KMS-11 (cell line): ENCODE results near the gene GLI3.
A peak's percentile ranks its signal among the peaks of the same experiment; 100 is the strongest.

ENCODE experiments used
- H2AFZ ChIP-seq: fragments of 200-600 bp; sonication (generic); 2 replicates; pipeline ENCODE4 v1.6.1; 2016; ENCODE audit warnings: antibody characterized with exemption, mixed run types, low read depth
- H3K27ac ChIP-seq: fragments of 200-600 bp; sonication (generic); 2 replicates; pipeline ENCODE4 v1.6.1; 2016; ENCODE audit warnings: mild to moderate bottlenecking, mixed run types
- H3K27me3 ChIP-seq: fragments of 200-600 bp; sonication (generic); 2 replicates; pipeline ENCODE4 v1.6.1; 2017; ENCODE audit warnings: mild to moderate bottlenecking, low read depth, mixed run types, moderate library complexity; ENCODE audit not compliant: insufficient read depth
- H3K36me3 ChIP-seq: fragments of 200-600 bp; sonication (generic); 2 replicates; pipeline ENCODE4 v1.6.1; 2017; ENCODE audit warnings: mild to moderate bottlenecking, mixed run types; ENCODE audit not compliant: insufficient read depth
- H3K4me1 ChIP-seq: fragments of 200-600 bp; sonication (generic); 2 replicates; pipeline ENCODE4 v1.6.1; 2016; ENCODE audit warnings: mild to moderate bottlenecking, low read depth, mixed run types; ENCODE audit not compliant: poor library complexity, severe bottlenecking
- H3K4me2 ChIP-seq: fragments of 200-600 bp; sonication (generic); 2 replicates; pipeline ENCODE4 v1.7.0; 2016; ENCODE audit warnings: mild to moderate bottlenecking, mixed run types
- H3K4me3 ChIP-seq: fragments of 200-600 bp; sonication (generic); IDR thresholded peaks from 2 replicates; pipeline ENCODE4 v1.6.1; 2017; ENCODE audit warnings: low read depth, low read length, mixed read lengths; ENCODE audit not compliant: insufficient read depth
- H3K79me2 ChIP-seq: fragments of 200-600 bp; sonication (generic); 2 replicates; pipeline ENCODE4 v1.6.1; 2016; ENCODE audit warnings: low read depth, mixed run types; ENCODE audit not compliant: insufficient read depth
- H3K9ac ChIP-seq: fragments of 200-600 bp; sonication (generic); 2 replicates; pipeline ENCODE4 v1.6.1; 2016; ENCODE audit warnings: mild to moderate bottlenecking, mixed run types
- H4K20me1 ChIP-seq: fragments of 200-600 bp; sonication (generic); 2 replicates; pipeline ENCODE4 v1.6.1; 2016; ENCODE audit warnings: mild to moderate bottlenecking, mixed run types; ENCODE audit not compliant: insufficient read depth
- TF ChIP-seq, protein P1 (sequence below): fragments of 200-600 bp; sonication (generic); conservative IDR thresholded peaks from 2 replicates; pipeline ENCODE4 v1.6.1; 2017; ENCODE audit warnings: low read depth, mild to moderate bottlenecking, antibody characterized with exemption, low read length, moderate library complexity, mixed read lengths

The GLI3 gene

DNA sequence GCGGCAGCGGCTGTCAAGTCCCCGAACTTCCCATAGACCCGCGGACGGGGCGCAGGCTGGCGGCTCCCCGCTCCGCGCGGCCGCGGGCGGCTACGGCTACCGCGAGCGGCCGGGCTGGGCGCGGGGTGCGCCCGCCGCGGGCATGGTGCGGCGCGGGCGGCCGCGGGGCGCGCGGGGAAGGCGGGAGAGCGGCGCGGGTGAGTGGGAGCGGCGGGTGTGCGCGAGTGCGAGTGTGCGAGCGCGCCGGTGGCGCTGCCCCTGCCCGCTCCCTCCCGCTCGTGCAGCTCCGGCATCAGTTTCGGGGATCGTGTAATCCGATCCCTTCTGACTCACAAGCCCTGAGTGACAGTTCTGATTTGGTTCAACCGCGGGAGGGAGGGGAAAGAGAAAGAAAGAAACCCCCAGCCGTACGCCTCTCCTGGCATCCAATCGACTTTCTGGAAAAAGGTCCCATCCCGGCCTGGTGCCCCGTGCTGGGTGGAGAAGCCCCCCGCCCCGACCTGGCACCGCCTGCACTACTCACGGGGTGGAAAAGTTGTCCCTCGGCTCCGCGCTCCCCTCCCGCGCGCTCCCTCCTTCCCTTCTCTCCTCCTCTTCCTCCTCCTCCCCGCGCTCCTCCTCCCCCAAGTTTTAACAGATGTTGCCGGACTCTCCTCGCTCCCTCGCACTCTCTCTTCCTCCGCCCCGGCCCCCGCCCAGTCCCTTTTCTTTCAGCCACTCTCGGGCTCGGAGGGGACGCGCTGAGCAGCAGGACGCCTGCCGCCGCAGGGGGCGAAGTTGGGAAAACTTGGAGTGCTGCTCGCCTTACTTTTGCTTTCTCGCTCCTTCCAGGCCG is at the start of gene GLI3:
Gene GLI3, minus strand, starts transcription at position 234 of the 835 bp plus-strand sequence. CDS start 13,956 bp downstream, outside the sequence.
- Histone ChIP-seq H2AFZ (peak within 1 kb of the TSS; percentile 96), H3K4me2 (peak within 1 kb of the TSS; percentile 89), H3K4me3 (no peak within 1 kb of the TSS), H3K36me3 (no peaks in the 10 kb centered on the region), H3K79me2 (no peaks in the 10 kb centered on the region), H4K20me1 (no peaks in the 10 kb centered on the region), H3K9ac (peak within 1 kb of the TSS; percentile 65; the same call in 1 of the 2 replicates), H3K27ac (peak within 1 kb of the TSS; percentile 49), H3K4me1 (peaks cover 6% of the 10 kb centered on the region), H3K27me3 (peaks cover 5% of the 10 kb centered on the region)
- TF ChIP-seq, protein P1, sequence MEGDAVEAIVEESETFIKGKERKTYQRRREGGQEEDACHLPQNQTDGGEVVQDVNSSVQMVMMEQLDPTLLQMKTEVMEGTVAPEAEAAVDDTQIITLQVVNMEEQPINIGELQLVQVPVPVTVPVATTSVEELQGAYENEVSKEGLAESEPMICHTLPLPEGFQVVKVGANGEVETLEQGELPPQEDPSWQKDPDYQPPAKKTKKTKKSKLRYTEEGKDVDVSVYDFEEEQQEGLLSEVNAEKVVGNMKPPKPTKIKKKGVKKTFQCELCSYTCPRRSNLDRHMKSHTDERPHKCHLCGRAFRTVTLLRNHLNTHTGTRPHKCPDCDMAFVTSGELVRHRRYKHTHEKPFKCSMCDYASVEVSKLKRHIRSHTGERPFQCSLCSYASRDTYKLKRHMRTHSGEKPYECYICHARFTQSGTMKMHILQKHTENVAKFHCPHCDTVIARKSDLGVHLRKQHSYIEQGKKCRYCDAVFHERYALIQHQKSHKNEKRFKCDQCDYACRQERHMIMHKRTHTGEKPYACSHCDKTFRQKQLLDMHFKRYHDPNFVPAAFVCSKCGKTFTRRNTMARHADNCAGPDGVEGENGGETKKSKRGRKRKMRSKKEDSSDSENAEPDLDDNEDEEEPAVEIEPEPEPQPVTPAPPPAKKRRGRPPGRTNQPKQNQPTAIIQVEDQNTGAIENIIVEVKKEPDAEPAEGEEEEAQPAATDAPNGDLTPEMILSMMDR, result no peak

- H4K20me1 ChIP-seq, result no peaks in the 10 kb centered on the region
- no peaks in the 10 kb centered on the region for H3K27me3 ChIP-seq
- TF ChIP-seq, protein P1, result no peak
- no peaks in the 10 kb centered on the region for H3K36me3 ChIP-seq
- H3K9ac ChIP-seq, result no peak overlapping the region
- no peak overlapping the region for H2AFZ ChIP-seq
- H3K4me2 ChIP-seq, result no peak overlapping the region
- no peaks in the 10 kb centered on the region for H3K4me1 ChIP-seq
- no peak overlapping the region for H3K4me3 ChIP-seq
- H3K79me2 ChIP-seq, result no peaks in the 10 kb centered on the region
- H3K27ac ChIP-seq, result no peak overlapping the region
Measured at GRCh38 chr7:42285383-42285824, 48.4 kb upstream of the GLI3 start.

GRCh38 chr7:42283553-42283952 is 46.5 kb upstream of the GLI3 start:
- H3K36me3 ChIP-seq, result no peaks in the 10 kb centered on the region
- no peaks in the 10 kb centered on the region for H3K4me1 ChIP-seq
- no peak overlapping the region for H3K9ac ChIP-seq
- no peaks in the 10 kb centered on the region for H3K79me2 ChIP-seq
- no peak overlapping the region for H2AFZ ChIP-seq
- no peaks in the 10 kb centered on the region for H4K20me1 ChIP-seq
- H3K4me2 ChIP-seq, result no peak overlapping the region
- H3K27ac ChIP-seq, result no peak overlapping the region
- no peaks in the 10 kb centered on the region for H3K27me3 ChIP-seq
- TF ChIP-seq, protein P1, result no peak
- H3K4me3 ChIP-seq, result no peak overlapping the region

DNA sequence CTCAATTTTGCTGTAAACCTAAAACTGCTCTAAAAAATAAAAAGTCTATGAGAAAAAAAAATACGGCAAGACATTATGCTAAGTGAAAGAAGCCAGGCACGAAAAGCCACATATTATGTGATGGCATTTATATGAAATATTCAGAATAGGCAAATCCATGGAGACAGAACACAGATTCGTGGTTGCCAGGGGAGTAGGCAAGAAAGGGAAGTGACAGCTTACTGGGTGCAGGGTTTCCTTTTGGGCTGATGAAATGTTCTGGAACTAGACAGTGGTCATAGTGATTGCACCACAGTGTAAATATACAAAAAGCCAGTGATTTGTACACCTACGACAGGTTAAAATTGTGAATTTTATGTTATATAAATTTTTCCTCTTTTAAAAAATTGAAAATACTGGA is 41.3 kb upstream of the GLI3 start:
- H3K9ac ChIP-seq, result no peak overlapping the region
- H4K20me1 ChIP-seq, result no peaks in the 10 kb centered on the region
- no peaks in the 10 kb centered on the region for H3K27me3 ChIP-seq
- no peaks in the 10 kb centered on the region for H3K36me3 ChIP-seq
- H3K4me1 ChIP-seq, result no peaks in the 10 kb centered on the region
- H3K4me2 ChIP-seq, result no peak overlapping the region
- TF ChIP-seq, protein P1, result no peak
- H3K27ac ChIP-seq, result no peak overlapping the region
- H3K4me3 ChIP-seq, result no peak overlapping the region
- no peak overlapping the region for H2AFZ ChIP-seq
- H3K79me2 ChIP-seq, result no peaks in the 10 kb centered on the region
